GM23338 (cell line): ENCODE data around the gene TMEM92. TPM values are rescaled to one million over a fixed set of nuclear protein-coding genes. Genes with fewer than 3 reads are reported as not detected.

Source experiments
- ATAC-seq: fragments of 200-7000 bp; cut with Tn5 transposase; 3 replicates; pipeline ENCODE4 v1.9.1; 2020
- DNase-seq: peaks from one replicate; pipeline ENCODE4 v3.0.0-alpha.2; 2015; ENCODE audit warnings: low spot score
- H2AFZ ChIP-seq: fragments of 200-600 bp; sonication (generic); 2 replicates; pipeline ENCODE4 v1.8.0; 2016; ENCODE audit warnings: antibody characterized with exemption, mild to moderate bottlenecking, moderate library complexity
- H3F3A ChIP-seq: fragments of 200-600 bp; sonication (generic); replicated peaks from 2 replicates; pipeline ENCODE4 v1.8.0; 2017; ENCODE audit warnings: antibody characterized with exemption, mixed run types, low read depth
- H3K27ac ChIP-seq: fragments of 200-600 bp; sonication (generic); 2 replicates; pipeline ENCODE4 v1.6.1; 2016; ENCODE audit warnings: low read depth
- H3K27me3 ChIP-seq: fragments of 200-600 bp; sonication (generic); 2 replicates; pipeline ENCODE4 v1.8.0; 2016; ENCODE audit warnings: mild to moderate bottlenecking, mixed run types, moderate library complexity; ENCODE audit not compliant: insufficient read depth
- H3K36me3 ChIP-seq: fragments of 200-600 bp; sonication (generic); 2 replicates; pipeline ENCODE4 v1.8.0; 2016; ENCODE audit warnings: mild to moderate bottlenecking; ENCODE audit not compliant: insufficient read depth
- H3K4me1 ChIP-seq: fragments of 200-600 bp; sonication (generic); 2 replicates; pipeline ENCODE4 v1.8.0; 2016; ENCODE audit warnings: mild to moderate bottlenecking, moderate library complexity; ENCODE audit not compliant: insufficient read depth
- H3K4me2 ChIP-seq: fragments of 200-600 bp; sonication (generic); 2 replicates; pipeline ENCODE4 v1.7.1; 2017; ENCODE audit warnings: mixed run types
- H3K4me3 ChIP-seq: fragments of 200-600 bp; sonication (generic); 2 replicates; pipeline ENCODE4 v1.6.1; 2016; ENCODE audit warnings: mixed run types
- H3K79me2 ChIP-seq: fragments of 200-600 bp; sonication (generic); replicated peaks from 2 replicates; pipeline ENCODE4 v1.8.0; 2017; ENCODE audit warnings: mild to moderate bottlenecking; ENCODE audit not compliant: insufficient read depth
- H3K9me2 ChIP-seq: fragments of 200-600 bp; sonication (generic); 2 replicates; pipeline ENCODE4 v1.8.0; 2017; ENCODE audit not compliant: insufficient read depth
- H4K20me1 ChIP-seq: fragments of 200-600 bp; sonication (generic); replicated peaks from 2 replicates; pipeline ENCODE4 v1.8.0; 2017; ENCODE audit warnings: mild to moderate bottlenecking; ENCODE audit not compliant: insufficient read depth
- H3K27ac Mint-ChIP-seq: 2 replicates; pipeline ENCODE4 v1.8.0; 2020; ENCODE audit warnings: inconsistent platforms, mild to moderate bottlenecking, moderate library complexity, mixed read lengths
- H3K27me3 Mint-ChIP-seq: 3 replicates; pipeline ENCODE4 v1.8.0; 2022; ENCODE audit warnings: low read depth, mild to moderate bottlenecking, moderate library complexity, mixed read lengths, inconsistent platforms; ENCODE audit not compliant: insufficient read depth, poor library complexity
- H3K36me3 Mint-ChIP-seq: 3 replicates; pipeline ENCODE4 v1.8.0; 2021; ENCODE audit warnings: low read depth, mild to moderate bottlenecking, inconsistent platforms, moderate library complexity, mixed read lengths
- H3K4me1 Mint-ChIP-seq: 3 replicates; pipeline ENCODE4 v1.8.0; 2020; ENCODE audit warnings: mild to moderate bottlenecking, inconsistent platforms, mixed read lengths
- H3K4me3 Mint-ChIP-seq: 3 replicates; pipeline ENCODE4 v1.8.0; 2021; ENCODE audit warnings: moderate library complexity, mild to moderate bottlenecking, inconsistent platforms, mixed read lengths
- H3K9me3 Mint-ChIP-seq: 3 replicates; pipeline ENCODE4 v1.8.0; 2020; ENCODE audit warnings: moderate library complexity, mild to moderate bottlenecking, inconsistent platforms, mixed read lengths
- CREB1 ChIP-seq: fragments of 250-450 bp; sonication (Bioruptor Pico); IDR thresholded peaks from 2 replicates; pipeline ENCODE4 v1.5.0; 2020; ENCODE audit warnings: low read depth, mild to moderate bottlenecking, moderate library complexity
- CTCF ChIP-seq, 2 experiments: fragments of 200-600 bp in 1 of 2; sonication (generic) in 1 of 2; conservative IDR thresholded peaks; 2 replicates each; pipeline versions ENCODE4 v1.5.1 to v1.6.1; 2016 to 2017; ENCODE audit warnings: antibody characterized with exemption in 2 of 2, low read depth in 2 of 2, mild to moderate bottlenecking in 2 of 2, moderate library complexity in 1 of 2
- ETS1 ChIP-seq: IDR thresholded peaks from 2 replicates; pipeline ENCODE4 v1.6.1; 2016; ENCODE audit warnings: antibody characterized with exemption
- EZH2 ChIP-seq: fragments of 200-600 bp; sonication (generic); IDR thresholded peaks from one replicate; pipeline ENCODE4 v1.8.0; 2017; ENCODE audit warnings: antibody characterized with exemption, mild to moderate bottlenecking, low read depth; ENCODE audit not compliant: unreplicated experiment
- EZH2phosphoT487 ChIP-seq: fragments of 200-600 bp; sonication (generic); IDR thresholded peaks from one replicate; pipeline ENCODE4 v1.8.1; 2018; ENCODE audit warnings: antibody characterized with exemption; ENCODE audit not compliant: unreplicated experiment
- JUNB ChIP-seq: IDR thresholded peaks from one replicate; pipeline ENCODE4 v1.6.1; 2016; ENCODE audit warnings: antibody characterized with exemption; ENCODE audit not compliant: unreplicated experiment
- NANOG ChIP-seq: IDR thresholded peaks from 2 replicates; pipeline ENCODE4 v1.6.1; 2016; ENCODE audit warnings: antibody characterized with exemption, borderline replicate concordance
- POLR2AphosphoS5 ChIP-seq: IDR thresholded peaks from 2 replicates; pipeline ENCODE4 v1.6.1; 2016; ENCODE audit warnings: antibody characterized with exemption, low read depth
- REST ChIP-seq: IDR thresholded peaks from one replicate; pipeline ENCODE4 v1.6.1; 2018; ENCODE audit warnings: antibody characterized with exemption; ENCODE audit not compliant: unreplicated experiment
- STAT1 ChIP-seq: IDR thresholded peaks from one replicate; pipeline ENCODE4 v1.6.1; 2016; ENCODE audit warnings: antibody characterized with exemption; ENCODE audit not compliant: unreplicated experiment
- ZNF114 ChIP-seq: fragments of 250-450 bp; sonication (Bioruptor Pico); IDR thresholded peaks from 2 replicates; pipeline ENCODE4 v1.5.0; 2020; ENCODE audit warnings: mild to moderate bottlenecking, moderate library complexity
- ZNF331 ChIP-seq: fragments of 250-450 bp; sonication (Bioruptor Pico); IDR thresholded peaks from 2 replicates; pipeline ENCODE4 v1.5.0; 2020; ENCODE audit warnings: low read depth, mild to moderate bottlenecking, moderate library complexity
- ZNF462 ChIP-seq: fragments of 250-450 bp; sonication (Bioruptor Pico); IDR thresholded peaks from 2 replicates; pipeline ENCODE4 v1.5.0; 2020; ENCODE audit warnings: mild to moderate bottlenecking, moderate library complexity
- polyA plus RNA-seq: library from polyadenylated mRNA; unstranded; fragments of >200 nt; fragmentation: Nextera tagmentation; extraction: Ambion mirVana; gene quantifications from 2 replicates; pipeline ENCODE4 v1.2.1, GENCODE V29; 2016
- total RNA-seq: library from RNA; depleted of rRNA; stranded (reverse); fragments of >200 nt; shearing (Covaris generic); gene quantifications from 2 replicates; pipeline ENCODE4 v1.2.3, GENCODE V29; 2014

TMEM92 gene
- total and polyA plus RNA-seq, 2 experiments from 2014 or later, result 9.7 to 18.4 TPM

- Histone ChIP-seq H3K4me2 (no peak overlapping the region), H3K9me2 (0 out of 2 replicates have a peak, but pooled peaks cover 3% of the 10 kb centered on the region), H3F3A (no peaks in the 10 kb centered on the region), H3K4me1 (0 out of 2 replicates have a peak, but pooled peaks cover 8% of the 10 kb centered on the region), H3K79me2 (no peaks in the 10 kb centered on the region), H3K4me3 (no peak overlapping the region), H4K20me1 (no peaks in the 10 kb centered on the region), H3K36me3 (no peaks in the 10 kb centered on the region), H3K27ac (no peak overlapping the region), H2AFZ (no peak overlapping the region), H3K27me3 (no peaks in the 10 kb centered on the region)
- Mint-ChIP-seq H3K27ac (no peak overlapping the region), H3K36me3 (0 out of 3 replicates have a peak, but pooled peaks cover 3% of the 10 kb centered on the region), H3K9me3 (peaks cover 6% of the 10 kb centered on the region; the same call in 2 of the 3 replicates), H3K4me3 (no peak overlapping the region), H3K4me1 (peaks cover 15% of the 10 kb centered on the region), H3K27me3 (peaks cover 12% of the 10 kb centered on the region)
- ATAC-seq, result peak; percentile 80
- no peak for DNase-seq
- TF ChIP-seq ZNF331 (CRISPR knock-in tag) (no peak), ETS1 (no peak), CREB1 (CRISPR knock-in tag) (no peak), ZNF114 (CRISPR knock-in tag) (no peak), STAT1 (no peak), NANOG (no peak), EZH2 (no peak), EZH2phosphoT487 (no peak), ZNF462 (no peak), JUNB (no peak), POLR2AphosphoS5 (no peak), REST (no peak), CTCF (conservative IDR thresholded peaks at IDR 0.05; ENCODE audit: low read depth in 2 of 2) (no peak)
Observed at GRCh38 chr17:50311483-50311882, 37.2 kb downstream of the TMEM92 start.
